HEK293 (cell line): Measurements from ENCODE around the gene MAML2.

ENCODE experiments used
- CTCF ChIA-PET: fragments of 350-600 bp; formaldehyde crosslinking; extraction: SDS; loops from one replicate; lab custom pipeline; 2021; ENCODE audit warnings: antibody characterized with exemption; lab: Yijun Ruan, JAX
- POLR2A ChIA-PET: fragments of 300-600 bp; formaldehyde crosslinking; extraction: SDS; loops from one replicate; lab custom pipeline; 2020; ENCODE audit warnings: antibody characterized with exemption, inconsistent platforms; lab: Yijun Ruan, JAX
- H3K27ac ChIP-seq: fragments of 200-500 bp; sonication (Bioruptor generic); 2 replicates; pipeline ENCODE4 v1.5.1; 2014; ENCODE audit warnings: low read depth, low read length, control low read depth, inconsistent platforms; ENCODE audit errors: extremely low read depth
- H3K36me3 ChIP-seq, 2 experiments: fragments of 200-500 bp in 1 of 2; sonication (Bioruptor generic) in 1 of 2; 1 replicate in 1 of 2; 2 replicates in 1 of 2; pipeline ENCODE4 v1.5.1; 2014 to 2017; ENCODE audit warnings: inconsistent platforms in 2 of 2, low read length in 2 of 2; ENCODE audit not compliant: control insufficient read depth in 2 of 2, insufficient read depth in 1 of 2
- H3K4me1 ChIP-seq: fragments of 200-500 bp; sonication (Bioruptor generic); 2 replicates; pipeline ENCODE4 v1.5.1; 2014; ENCODE audit warnings: mild to moderate bottlenecking, low read length, inconsistent platforms; ENCODE audit not compliant: control insufficient read depth, insufficient read depth
- H3K4me3 ChIP-seq: 2 replicates; pipeline ENCODE4 v1.5.1; 2011; ENCODE audit warnings: low read depth, mild to moderate bottlenecking, control low read depth, low read length, moderate library complexity
- H3K9me3 ChIP-seq: fragments of 200-500 bp; sonication (Bioruptor generic); 2 replicates; pipeline ENCODE4 v1.5.1; 2014; ENCODE audit warnings: low read depth, low read length, inconsistent platforms; ENCODE audit not compliant: control insufficient read depth, insufficient read depth
- BCL11A ChIP-seq: fragments of 450-650 bp; formaldehyde crosslinking; IDR thresholded peaks from 2 replicates; pipeline ENCODE4 v1.5.1; 2016; ENCODE audit warnings: low read depth, missing biosample characterization, missing genetic modification characterization
- GFI1B ChIP-seq: fragments of 450-650 bp; formaldehyde crosslinking; IDR thresholded peaks from 2 replicates; pipeline ENCODE4 v1.5.1; 2016; ENCODE audit warnings: missing biosample characterization, missing genetic modification characterization
- HOXC10 ChIP-seq: sonication (generic); formaldehyde crosslinking; IDR thresholded peaks from 2 replicates; pipeline ENCODE4 v1.8.1; 2023; ENCODE audit warnings: mild to moderate bottlenecking, missing genetic modification reagents
- HOXD13 ChIP-seq: sonication (generic); formaldehyde crosslinking; IDR thresholded peaks from 2 replicates; pipeline ENCODE4 v1.8.0; 2022; ENCODE audit warnings: missing genetic modification reagents, borderline replicate concordance
- IKZF3 ChIP-seq: fragments of 450-650 bp; IDR thresholded peaks from 2 replicates; pipeline ENCODE4 v1.5.0; 2018; ENCODE audit warnings: missing biosample characterization, mild to moderate bottlenecking, missing genetic modification characterization, moderate library complexity
- TSHZ1 ChIP-seq: fragments of 450-650 bp; formaldehyde crosslinking; IDR thresholded peaks from 2 replicates; pipeline ENCODE4 v1.5.1; 2016; ENCODE audit warnings: missing biosample characterization, missing genetic modification characterization, borderline replicate concordance
- YY2 ChIP-seq: fragments of 450-650 bp; formaldehyde crosslinking; IDR thresholded peaks from 2 replicates; pipeline ENCODE4 v1.5.1; 2016; ENCODE audit warnings: missing biosample characterization, missing genetic modification characterization
- ZBTB20 ChIP-seq: fragments of 450-650 bp; formaldehyde crosslinking; IDR thresholded peaks from 2 replicates; pipeline ENCODE4 v1.5.1; 2016; ENCODE audit warnings: missing biosample characterization, missing genetic modification characterization
- ZBTB26 ChIP-seq: fragments of 450-650 bp; formaldehyde crosslinking; optimal IDR thresholded peaks from 2 replicates; pipeline ENCODE3; 2016; ENCODE audit warnings: missing biosample characterization, mild to moderate bottlenecking, missing genetic modification characterization
- ZNF140 ChIP-seq: fragments of 450-650 bp; formaldehyde crosslinking; IDR thresholded peaks from 2 replicates; pipeline ENCODE4 v1.5.1; 2016; ENCODE audit warnings: missing biosample characterization, missing genetic modification characterization
- ZNF2 ChIP-seq: fragments of 450-650 bp; formaldehyde crosslinking; IDR thresholded peaks from 2 replicates; pipeline ENCODE4 v1.5.1; 2016; ENCODE audit warnings: missing biosample characterization, missing genetic modification characterization
- ZNF24 ChIP-seq: fragments of 450-650 bp; formaldehyde crosslinking; IDR thresholded peaks from 2 replicates; pipeline ENCODE4 v1.5.1; 2016; ENCODE audit warnings: missing biosample characterization, missing genetic modification characterization
- ZNF26 ChIP-seq: fragments of 450-650 bp; formaldehyde crosslinking; IDR thresholded peaks from 2 replicates; pipeline ENCODE4 v1.5.1; 2016; ENCODE audit warnings: missing biosample characterization, missing genetic modification characterization
- ZNF558 ChIP-seq: fragments of 450-650 bp; formaldehyde crosslinking; IDR thresholded peaks from 2 replicates; pipeline ENCODE4 v1.5.1; 2016; ENCODE audit warnings: missing biosample characterization, missing genetic modification characterization
- ZNF585B ChIP-seq: fragments of 450-650 bp; formaldehyde crosslinking; IDR thresholded peaks from 2 replicates; pipeline ENCODE4 v1.5.1; 2016; ENCODE audit warnings: missing biosample characterization, missing genetic modification characterization
- ZNF600 ChIP-seq: fragments of 450-650 bp; formaldehyde crosslinking; IDR thresholded peaks from 2 replicates; pipeline ENCODE4 v1.5.1; 2016; ENCODE audit warnings: missing biosample characterization, missing genetic modification characterization
- ZNF629 ChIP-seq: fragments of 450-650 bp; formaldehyde crosslinking; IDR thresholded peaks from 2 replicates; pipeline ENCODE4 v1.5.1; 2017; ENCODE audit warnings: missing biosample characterization, missing genetic modification characterization
- ZNF670 ChIP-seq: fragments of 450-650 bp; formaldehyde crosslinking; IDR thresholded peaks from 2 replicates; pipeline ENCODE4 v1.5.1; 2016; ENCODE audit warnings: missing biosample characterization, missing genetic modification characterization, low read depth
- ZNF792 ChIP-seq: fragments of 450-650 bp; formaldehyde crosslinking; IDR thresholded peaks from 2 replicates; pipeline ENCODE4 v1.5.1; 2016; ENCODE audit warnings: missing biosample characterization, missing genetic modification characterization

MAML2 gene

GRCh38 chr11:96105197-96105895 lies 237.6 kb downstream of the MAML2 start:
- ChIA-PET POLR2A (no interaction called here), CTCF (interaction anchor here (2.3 kb wide), 1 partner anchor 238 kb away, joined by 7 read pairs; the partner anchor contains the start of gene MAML2)
- no peak overlapping the region for H3K4me3 ChIP-seq
- TF ChIP-seq ZBTB26 (no peak), HOXC10 (no peak), ZNF670 (tag by site-specific recombination) (no peak), IKZF3 (tag by site-specific recombination) (no peak), ZNF585B (tag by site-specific recombination) (no peak), ZNF2 (tag by site-specific recombination) (no peak), ZNF24 (tag by site-specific recombination) (no peak), ZNF629 (no peak), ZNF600 (tag by site-specific recombination) (no peak), ZBTB20 (tag by site-specific recombination) (no peak), YY2 (tag by site-specific recombination) (no peak)
- H3K27ac ChIP-seq: no peak overlapping the region
- no peaks in the 10 kb centered on the region for H3K9me3 ChIP-seq
- no peaks in the 10 kb centered on the region for H3K4me1 ChIP-seq
- no peaks in the 10 kb centered on the region for H3K36me3 ChIP-seq

GRCh38 chr11:96104496-96104895 lies 238.5 kb downstream of the MAML2 start:
- Histone ChIP-seq H3K36me3 (no peaks in the 10 kb centered on the region), H3K9me3 (no peaks in the 10 kb centered on the region), H3K4me1 (no peaks in the 10 kb centered on the region), H3K27ac (no peak overlapping the region), H3K4me3 (no peak overlapping the region)
- POLR2A ChIA-PET: no interaction called here
- CTCF ChIA-PET: interaction anchor here (2.3 kb wide), 1 partner anchor 239 kb away, joined by 7 read pairs; the partner anchor contains the start of gene MAML2
- no peak for TF ChIP-seq HOXD13 (CRISPR knock-in tag)
- TF ChIP-seq ZNF792 (tag by site-specific recombination): no peak
- no peak for TF ChIP-seq ZNF558 (tag by site-specific recombination)
- TF ChIP-seq ZNF140 (tag by site-specific recombination): no peak
- TF ChIP-seq BCL11A (tag by site-specific recombination): no peak
- no peak for TF ChIP-seq ZNF26 (tag by site-specific recombination)
- TF ChIP-seq TSHZ1: no peak
- TF ChIP-seq GFI1B (tag by site-specific recombination): no peak
